Measurements from ENCODE around the gene KRTAP4-12.

- TF ChIP-seq, protein P1, sequence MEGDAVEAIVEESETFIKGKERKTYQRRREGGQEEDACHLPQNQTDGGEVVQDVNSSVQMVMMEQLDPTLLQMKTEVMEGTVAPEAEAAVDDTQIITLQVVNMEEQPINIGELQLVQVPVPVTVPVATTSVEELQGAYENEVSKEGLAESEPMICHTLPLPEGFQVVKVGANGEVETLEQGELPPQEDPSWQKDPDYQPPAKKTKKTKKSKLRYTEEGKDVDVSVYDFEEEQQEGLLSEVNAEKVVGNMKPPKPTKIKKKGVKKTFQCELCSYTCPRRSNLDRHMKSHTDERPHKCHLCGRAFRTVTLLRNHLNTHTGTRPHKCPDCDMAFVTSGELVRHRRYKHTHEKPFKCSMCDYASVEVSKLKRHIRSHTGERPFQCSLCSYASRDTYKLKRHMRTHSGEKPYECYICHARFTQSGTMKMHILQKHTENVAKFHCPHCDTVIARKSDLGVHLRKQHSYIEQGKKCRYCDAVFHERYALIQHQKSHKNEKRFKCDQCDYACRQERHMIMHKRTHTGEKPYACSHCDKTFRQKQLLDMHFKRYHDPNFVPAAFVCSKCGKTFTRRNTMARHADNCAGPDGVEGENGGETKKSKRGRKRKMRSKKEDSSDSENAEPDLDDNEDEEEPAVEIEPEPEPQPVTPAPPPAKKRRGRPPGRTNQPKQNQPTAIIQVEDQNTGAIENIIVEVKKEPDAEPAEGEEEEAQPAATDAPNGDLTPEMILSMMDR (IDR thresholded peaks at IDR 0.05), result no peak
- no peak for TF ChIP-seq POLR2A (IDR thresholded peaks at IDR 0.05)
- TF ChIP-seq POLR2AphosphoS5 (IDR thresholded peaks at IDR 0.05), result no peak
Observed at GRCh38 chr17:41151525-41151924, 27.5 kb upstream of the KRTAP4-12 start.
